Neural progenitor cell (in vitro differentiated cells): ENCODE data around the gene PYDC1.

Experiments used
- EZH2 ChIP-seq: fragments of 200-600 bp; sonication (generic); IDR thresholded peaks from 2 replicates; pipeline ENCODE4 v1.6.1; 2017; ENCODE audit warnings: antibody characterized with exemption, mild to moderate bottlenecking, moderate library complexity
- EZH2phosphoT487 ChIP-seq: fragments of 200-600 bp; sonication (generic); IDR thresholded peaks from 2 replicates; pipeline ENCODE4 v1.6.1; 2017; ENCODE audit warnings: antibody characterized with exemption
- TF ChIP-seq, protein P1 (sequence below): fragments of 200-600 bp; sonication (generic); IDR thresholded peaks from 2 replicates; pipeline ENCODE4 v1.5.1; 2017; ENCODE audit warnings: antibody characterized with exemption, mild to moderate bottlenecking

DNA sequence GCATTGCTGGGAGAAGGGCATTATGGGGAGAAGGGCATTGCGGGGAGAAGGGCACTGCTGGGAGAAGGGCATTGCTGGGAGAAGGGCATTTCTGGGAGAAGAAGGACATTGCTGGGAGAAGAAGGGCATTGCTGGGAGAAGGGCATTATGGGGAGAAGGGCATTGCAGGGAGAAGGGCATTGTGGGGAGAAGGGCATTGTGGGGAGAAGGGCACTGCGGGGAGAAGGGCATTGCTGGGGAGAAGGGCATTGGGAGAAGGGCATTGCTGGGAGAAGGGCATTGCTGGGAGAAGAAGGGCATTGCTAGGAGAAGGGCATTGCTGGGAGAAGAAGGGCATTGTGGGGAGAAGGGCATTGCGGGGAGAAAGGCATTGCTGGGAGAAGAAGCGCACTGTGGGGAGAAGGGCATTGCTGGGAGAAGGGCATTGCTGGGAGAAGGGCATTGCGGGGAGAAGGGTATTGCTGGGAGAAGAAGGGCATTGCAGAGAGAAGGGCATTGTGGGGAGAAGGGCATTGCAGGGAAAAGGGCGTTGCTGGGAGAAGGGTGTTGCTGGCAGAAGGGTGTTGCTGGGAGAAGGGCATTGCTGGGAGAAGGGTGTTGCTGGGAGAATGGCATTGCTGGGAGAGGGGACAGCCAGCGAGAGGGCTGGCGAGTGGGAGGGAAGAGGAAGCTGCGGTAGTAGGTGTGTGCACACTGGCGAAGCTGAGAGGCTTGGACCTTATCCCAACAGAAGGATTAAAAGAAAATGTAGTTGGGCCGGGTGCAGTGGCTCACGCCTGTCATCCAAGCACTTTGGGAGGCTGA lies 4.6 kb upstream of the PYDC1 start:
- TF ChIP-seq, protein P1, sequence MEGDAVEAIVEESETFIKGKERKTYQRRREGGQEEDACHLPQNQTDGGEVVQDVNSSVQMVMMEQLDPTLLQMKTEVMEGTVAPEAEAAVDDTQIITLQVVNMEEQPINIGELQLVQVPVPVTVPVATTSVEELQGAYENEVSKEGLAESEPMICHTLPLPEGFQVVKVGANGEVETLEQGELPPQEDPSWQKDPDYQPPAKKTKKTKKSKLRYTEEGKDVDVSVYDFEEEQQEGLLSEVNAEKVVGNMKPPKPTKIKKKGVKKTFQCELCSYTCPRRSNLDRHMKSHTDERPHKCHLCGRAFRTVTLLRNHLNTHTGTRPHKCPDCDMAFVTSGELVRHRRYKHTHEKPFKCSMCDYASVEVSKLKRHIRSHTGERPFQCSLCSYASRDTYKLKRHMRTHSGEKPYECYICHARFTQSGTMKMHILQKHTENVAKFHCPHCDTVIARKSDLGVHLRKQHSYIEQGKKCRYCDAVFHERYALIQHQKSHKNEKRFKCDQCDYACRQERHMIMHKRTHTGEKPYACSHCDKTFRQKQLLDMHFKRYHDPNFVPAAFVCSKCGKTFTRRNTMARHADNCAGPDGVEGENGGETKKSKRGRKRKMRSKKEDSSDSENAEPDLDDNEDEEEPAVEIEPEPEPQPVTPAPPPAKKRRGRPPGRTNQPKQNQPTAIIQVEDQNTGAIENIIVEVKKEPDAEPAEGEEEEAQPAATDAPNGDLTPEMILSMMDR, result no peak
- TF ChIP-seq EZH2 (no peak), EZH2phosphoT487 (no peak)
